LHCN-M2 (cell line): Measurements from ENCODE around the gene FAM120C. TPM values are rescaled to one million over a fixed set of nuclear protein-coding genes. Genes with fewer than 3 reads are reported as not detected.

Source experiments
- DNase-seq: peaks from one replicate; pipeline ENCODE4 v3.0.0-alpha.2; 2012; ENCODE audit warnings: low read depth
- polyA plus RNA-seq: library from polyadenylated mRNA; unstranded; fragments of >200 nt; gene quantifications from one replicate; pipeline ENCODE4 v1.2.1, GENCODE V29; 2012; ENCODE audit warnings: missing spikeins
- total RNA-seq: library from RNA; depleted of rRNA; stranded (reverse); fragments of >200 nt; gene quantifications from 2 replicates; pipeline ENCODE4 v1.2.3, GENCODE V29; 2014; rRNA removed

The FAM120C gene
- 7.6 and 12.5 TPM in 2 replicates for total RNA-seq
- 3.1 TPM for polyA plus RNA-seq

DNA sequence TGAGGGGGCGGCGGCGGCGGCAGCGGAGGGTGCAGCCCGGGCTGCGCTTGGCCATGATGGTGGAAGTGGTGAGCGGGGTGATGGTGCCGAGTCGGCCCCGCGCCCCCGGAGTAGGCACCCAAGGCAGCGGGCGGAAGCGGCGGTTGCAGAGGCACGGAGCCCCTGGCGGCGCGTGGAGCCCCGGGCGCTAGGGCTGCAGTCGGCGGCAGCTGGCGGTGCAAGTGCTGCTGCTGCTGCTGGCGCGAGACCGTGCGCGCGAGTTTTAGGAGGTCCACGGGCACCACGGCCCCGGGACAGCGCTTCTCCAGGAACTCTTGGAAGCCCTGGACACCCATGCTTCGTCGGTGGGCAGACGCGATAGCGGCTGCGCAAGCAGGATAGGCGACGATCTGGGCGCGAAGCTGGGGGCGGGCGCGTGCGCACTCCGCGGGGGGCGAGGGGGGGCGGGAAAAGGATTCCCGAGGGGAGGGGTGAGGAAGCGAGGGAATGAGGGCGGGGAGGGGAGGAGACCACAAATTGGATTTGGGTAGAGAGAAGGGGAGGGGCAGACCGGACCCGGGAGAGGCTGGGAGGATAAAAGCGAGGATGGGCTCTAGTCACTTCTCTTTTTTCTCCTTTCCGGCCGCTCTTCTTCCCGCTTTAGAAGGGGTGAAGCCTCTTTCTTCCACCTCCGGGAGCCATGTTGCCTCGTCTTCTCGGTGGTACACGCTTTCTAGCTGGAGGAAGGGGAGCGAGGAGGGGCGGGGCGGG is at the start of gene FAM120C:
Gene FAM120C (minus strand): TSS at position 391 of the 750 bp plus-strand sequence. CDS start 56 bp downstream, at position 335.
- peak; percentile 74 for DNase-seq

GRCh38 chrX:54230435-54231148 is 47.5 kb upstream of the FAM120C start:
- no peak for DNase-seq

GRCh38 chrX:54223581-54223980 is 40.5 kb upstream of the FAM120C start:
- no peak for DNase-seq

DNA sequence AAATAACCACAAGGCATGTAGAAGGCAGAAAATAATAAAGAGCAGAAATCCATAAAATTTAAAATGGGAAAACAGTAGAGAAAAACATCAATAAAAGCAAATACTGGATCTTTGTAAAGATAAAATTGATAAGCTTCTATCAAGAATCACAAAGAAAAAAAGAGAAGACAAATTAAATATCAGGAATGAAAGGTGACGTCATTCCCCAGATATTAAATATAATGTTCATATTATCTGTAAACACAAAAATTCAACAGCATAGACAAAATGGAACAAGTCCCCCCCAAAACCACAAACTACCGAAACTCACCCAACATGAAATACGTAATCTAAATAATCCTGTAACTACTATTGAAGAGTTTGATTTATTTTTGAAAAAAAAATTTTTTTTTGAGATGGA is 30.5 kb upstream of the FAM120C start:
- DNase-seq: no peak

DNA sequence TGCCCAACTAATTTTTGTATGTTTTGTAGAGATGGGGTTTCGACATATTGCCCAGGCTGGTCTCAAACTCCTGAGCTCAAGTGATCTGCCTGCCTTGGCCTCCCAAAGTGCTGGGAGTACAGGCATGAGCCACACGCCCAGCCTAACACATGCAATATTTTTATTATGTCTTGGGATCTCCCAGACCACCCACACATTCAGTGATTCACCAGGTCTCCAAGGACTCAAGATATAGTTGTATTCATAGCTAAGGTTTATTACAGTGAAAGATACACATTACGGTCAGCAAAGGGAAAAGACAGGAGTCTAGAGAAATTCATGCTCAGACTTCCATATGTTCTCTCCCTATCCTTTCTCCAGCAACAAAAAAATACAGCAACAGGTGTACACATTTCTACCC is 25.5 kb upstream of the FAM120C start:
- peak; percentile 49 for DNase-seq

- no peak for DNase-seq
Measured at GRCh38 chrX:54198262-54198661, 15.2 kb upstream of the FAM120C start.

GRCh38 chrX:54194982-54195588 is 12.0 kb upstream of the FAM120C start:
- no peak for DNase-seq

- DNase-seq: peak; percentile 78
Measured at GRCh38 chrX:54193085-54193821, 10.2 kb upstream of the FAM120C start.

DNA sequence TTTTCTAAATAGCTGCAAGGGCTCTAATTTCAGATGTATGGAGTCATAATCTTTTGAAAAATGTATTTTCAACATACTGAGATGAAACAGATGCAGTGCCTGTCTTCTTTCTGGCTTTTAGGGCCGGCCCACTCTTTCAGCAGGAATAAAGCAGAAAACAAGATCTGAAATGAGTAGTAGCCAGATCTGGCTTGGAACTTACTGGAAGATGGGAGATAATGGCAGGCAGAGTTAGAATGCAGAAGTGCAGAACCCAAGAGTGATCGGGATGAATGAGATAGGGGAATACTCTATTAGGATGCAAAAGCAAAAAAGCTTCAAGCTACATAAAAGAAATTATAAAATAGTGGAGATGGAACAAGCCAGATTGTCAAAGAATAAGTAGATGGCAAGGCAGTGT is 1.4 kb upstream of the FAM120C start:
- DNase-seq: no peak

GRCh38 chrX:54182194-54182863 is 725 bp downstream of the FAM120C start:
- peak; percentile 29 for DNase-seq

GRCh38 chrX:54181202-54181953 is 1.7 kb downstream of the FAM120C start:
- no peak for DNase-seq

DNA sequence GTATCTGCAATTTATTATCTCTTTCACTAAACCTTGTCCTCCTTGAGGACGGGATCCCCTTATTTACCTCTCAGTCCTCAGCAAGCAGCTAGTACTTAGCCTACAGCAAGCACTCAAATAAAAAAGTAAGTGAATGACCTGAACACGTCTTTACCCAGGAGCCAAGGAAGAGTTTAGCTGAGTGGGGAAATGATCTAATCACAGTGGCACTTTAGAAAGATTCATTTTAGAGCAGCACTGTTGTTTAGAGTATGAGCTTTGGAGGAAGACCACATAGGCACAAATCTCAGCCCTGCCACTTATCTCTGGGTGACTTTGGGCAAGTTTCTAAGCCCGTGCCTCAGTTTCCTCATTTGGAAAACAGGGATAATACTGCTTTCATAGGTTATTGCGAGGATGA is 2.7 kb downstream of the FAM120C start:
- DNase-seq: no peak

- peak; percentile 56 for DNase-seq
Measured at GRCh38 chrX:54178100-54178940, 4.7 kb downstream of the FAM120C start.

- DNase-seq: no peak
Measured at GRCh38 chrX:54177306-54177705, 5.7 kb downstream of the FAM120C start.

DNA sequence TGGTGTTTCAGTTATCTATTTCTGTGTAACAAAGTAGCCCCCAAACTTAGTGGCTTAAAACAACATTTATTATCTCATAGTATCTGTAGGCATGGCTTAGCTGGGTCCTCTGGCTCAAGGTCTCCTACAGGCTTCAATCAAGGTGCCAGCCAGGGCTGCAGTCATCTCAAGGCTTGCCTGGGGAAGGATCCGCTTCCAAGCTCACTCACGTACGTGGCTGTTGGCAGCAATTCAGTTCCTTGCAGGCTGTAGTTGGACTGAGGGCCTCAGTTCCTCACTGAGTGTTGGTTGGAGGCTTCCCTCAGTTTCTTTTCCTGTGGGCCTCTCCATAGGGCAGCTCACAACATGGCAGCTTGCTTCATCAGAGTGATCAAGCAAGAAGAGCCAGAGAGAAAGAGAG is 9.3 kb downstream of the FAM120C start:
- no peak for DNase-seq

DNA sequence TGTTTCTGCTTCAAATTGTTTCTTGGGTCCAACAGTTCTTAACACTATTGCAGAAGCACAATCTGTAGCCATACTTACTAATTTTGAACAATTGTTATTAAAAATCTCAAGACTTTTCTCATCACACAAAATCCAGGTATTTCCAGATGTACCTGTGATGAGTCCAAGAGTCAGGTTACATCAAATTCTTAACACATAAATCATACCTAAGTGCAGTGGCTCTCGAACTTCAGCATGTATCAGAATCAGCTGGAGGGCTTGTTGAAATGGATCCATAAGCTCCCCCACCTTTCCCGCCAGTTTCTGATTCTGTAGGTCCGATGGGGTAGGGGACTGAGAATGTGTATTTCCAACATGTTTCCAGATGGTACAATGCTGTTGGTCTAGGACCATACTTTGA is 10.6 kb downstream of the FAM120C start:
- no peak for DNase-seq

GRCh38 chrX:54171527-54172250 is 11.4 kb downstream of the FAM120C start:
- DNase-seq: peak; percentile 73

- no peak for DNase-seq
Measured at GRCh38 chrX:54171091-54171490, 12.0 kb downstream of the FAM120C start.

DNA sequence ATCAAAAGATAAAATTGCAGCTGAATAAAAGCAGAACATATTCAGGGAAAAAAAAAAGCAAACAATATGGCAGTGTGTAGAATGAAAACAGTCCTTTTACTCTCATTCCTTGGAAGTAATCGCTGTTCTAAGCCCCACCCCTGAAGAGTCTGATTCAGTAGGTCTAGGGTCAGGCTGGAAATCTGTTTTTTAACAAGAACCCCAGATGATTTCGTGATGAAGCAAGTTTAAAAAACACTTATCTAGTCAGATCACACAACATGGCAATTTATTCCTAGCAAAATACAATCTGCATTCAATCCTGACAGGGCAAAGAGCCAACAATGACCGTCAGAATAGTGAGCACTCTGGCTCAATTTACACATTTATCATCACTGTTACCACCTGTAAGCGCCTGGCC is 16.1 kb downstream of the FAM120C start:
- DNase-seq: no peak
